ENCODE measurements around the gene NXNL1. TPM values are rescaled to one million over a fixed set of nuclear protein-coding genes. Genes with fewer than 3 reads are reported as not detected.
A peak's percentile ranks its signal among the peaks of the same experiment; 100 is the strongest.

Gene NXNL1
- total and polyA plus RNA-seq, 2 of the 13 experiments (the other 11 are each of a cell fraction or from before 2014, with no cell fraction given), result not detected

DNA sequence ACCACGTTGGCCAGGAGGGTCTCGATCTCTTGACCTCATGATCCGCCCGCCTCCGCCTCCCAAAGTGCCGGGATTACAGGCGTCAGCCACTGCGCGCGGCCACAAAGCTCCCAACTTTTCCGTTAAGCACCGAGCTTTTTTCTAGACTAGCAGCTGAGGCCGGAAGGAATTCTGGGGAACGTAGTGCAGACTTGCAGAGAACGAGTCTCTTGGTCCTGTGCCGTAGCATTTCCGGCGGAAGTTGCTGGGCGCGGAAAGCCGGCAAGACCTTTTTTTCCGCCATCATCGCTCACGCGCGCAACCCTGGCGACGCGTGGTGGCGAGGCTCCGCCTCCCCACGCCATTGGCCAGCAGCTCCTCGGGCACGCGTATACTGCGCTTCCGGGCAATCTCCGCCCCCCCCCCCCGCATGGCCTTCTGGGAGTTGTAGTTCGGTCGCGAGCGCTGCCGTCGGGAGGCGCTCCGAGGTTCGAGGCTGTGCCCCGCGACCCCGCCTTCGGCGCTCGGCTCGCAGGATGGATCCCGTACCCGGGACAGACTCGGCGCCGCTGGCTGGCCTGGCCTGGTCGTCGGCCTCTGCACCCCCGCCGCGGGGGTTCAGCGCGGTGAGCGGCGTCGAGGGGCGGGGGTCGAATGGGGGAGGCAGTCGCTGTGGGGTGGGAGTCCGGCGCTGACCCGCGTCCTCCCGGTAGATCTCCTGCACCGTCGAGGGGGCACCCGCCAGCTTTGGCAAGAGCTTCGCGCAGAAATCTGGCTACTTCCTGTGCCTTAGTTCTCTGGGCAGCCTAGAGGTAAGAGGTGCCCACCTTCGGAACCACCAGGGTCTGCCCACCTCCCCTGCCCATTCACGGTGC is 40.9 kb downstream of the NXNL1 start, which contains the start of gene MVB12A (continued):
- TF ChIP-seq TSC22D2 (CRISPR knock-in tag; IDR thresholded peaks at IDR 0.05; ENCODE audit: borderline replicate concordance) (0 out of 2 replicates have a peak, but pooled peaks have one; percentile 63), ZSCAN21 (CRISPR knock-in tag; IDR thresholded peaks at IDR 0.05; ENCODE audit: borderline replicate concordance) (no peak; the same call in 1 of the 2 replicates), AHR (CRISPR knock-in tag; IDR thresholded peaks at IDR 0.05) (no peak), ZNF616 (CRISPR knock-in tag; IDR thresholded peaks at IDR 0.05; ENCODE audit: low read depth) (no peak), KDM6A (CRISPR knock-in tag; IDR thresholded peaks at IDR 0.05; ENCODE audit: low read depth) (no peak; the same call in 1 of the 2 replicates), SP2 (CRISPR knock-in tag; IDR thresholded peaks at IDR 0.05) (peak; percentile 79), ZNF468 (CRISPR knock-in tag; IDR thresholded peaks at IDR 0.05) (no peak), MAFF (IDR thresholded peaks at IDR 0.05; ENCODE audit: low read depth, low read length) (no peak), NR1H2 (CRISPR knock-in tag; IDR thresholded peaks at IDR 0.05; ENCODE audit: borderline replicate concordance, low read depth) (no peak), MAFK (conservative IDR thresholded peaks at IDR 0.05 in 1 of 2, IDR thresholded peaks at IDR 0.05 in 1 of 2; ENCODE audit: low read length in 2 of 2) (peak in 1 of 2 experiments; percentile 13; a peak in 1 of 4 replicates), ZNF619 (CRISPR knock-in tag; IDR thresholded peaks at IDR 0.05) (peak; percentile 75), ZNF644 (CRISPR knock-in tag; IDR thresholded peaks at IDR 0.05; ENCODE audit: low read depth) (no peak), RBFOX2 (IDR thresholded peaks at IDR 0.05; ENCODE audit: low read depth, low read length) (peak; percentile 81), ZNF3 (CRISPR knock-in tag; IDR thresholded peaks at IDR 0.05) (no peak), ZNF317 (CRISPR knock-in tag; IDR thresholded peaks at IDR 0.05) (no peak), ZNF790 (CRISPR knock-in tag; IDR thresholded peaks at IDR 0.05; ENCODE audit: borderline replicate concordance) (no peak), HOXA9 (CRISPR knock-in tag; IDR thresholded peaks at IDR 0.05; ENCODE audit: borderline replicate concordance) (no peak), SIX1 (CRISPR knock-in tag; IDR thresholded peaks at IDR 0.05; ENCODE audit: borderline replicate concordance) (no peak), ZNF446 (CRISPR knock-in tag; IDR thresholded peaks at IDR 0.05) (no peak), KLF11 (CRISPR knock-in tag; IDR thresholded peaks at IDR 0.05) (peak; percentile 26; the same call in 1 of the 2 replicates), PHF20 (CRISPR knock-in tag; IDR thresholded peaks at IDR 0.05) (peak; percentile 76), ZSCAN30 (CRISPR knock-in tag; IDR thresholded peaks at IDR 0.05) (no peak), ZFAT (CRISPR knock-in tag; conservative IDR thresholded peaks at IDR 0.05) (no peak), ZNF503 (CRISPR knock-in tag; IDR thresholded peaks at IDR 0.05) (peak; percentile 64; the same call in 1 of the 2 replicates), PLSCR1 (CRISPR knock-in tag; IDR thresholded peaks at IDR 0.05; ENCODE audit: borderline replicate concordance) (no peak), MZF1 (CRISPR knock-in tag; IDR thresholded peaks at IDR 0.05; ENCODE audit: borderline replicate concordance) (no peak)
- TF ChIP-seq, protein P1, sequence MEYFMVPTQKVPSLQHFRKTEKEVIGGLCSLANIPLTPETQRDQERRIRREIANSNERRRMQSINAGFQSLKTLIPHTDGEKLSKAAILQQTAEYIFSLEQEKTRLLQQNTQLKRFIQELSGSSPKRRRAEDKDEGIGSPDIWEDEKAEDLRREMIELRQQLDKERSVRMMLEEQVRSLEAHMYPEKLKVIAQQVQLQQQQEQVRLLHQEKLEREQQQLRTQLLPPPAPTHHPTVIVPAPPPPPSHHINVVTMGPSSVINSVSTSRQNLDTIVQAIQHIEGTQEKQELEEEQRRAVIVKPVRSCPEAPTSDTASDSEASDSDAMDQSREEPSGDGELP (IDR thresholded peaks at IDR 0.05; ENCODE audit: borderline replicate concordance, low read depth), result peak; percentile 93

Measured in HepG2 (cell line).